Measurements from ENCODE around the gene ZNF512. TPM values are rescaled to one million over a fixed set of nuclear protein-coding genes. Genes with fewer than 3 reads are reported as not detected.

Gene ZNF512
- total RNA-seq, 1 experiment from 2014 or later, result 38.9 TPM

- peaks cover 9% of the 10 kb centered on the region for H3K27me3 Mint-ChIP-seq (ENCODE audit: insufficient read depth, unreplicated experiment)
- no peak for TF ChIP-seq CTCF (IDR thresholded peaks at IDR 0.05; ENCODE audit: insufficient read depth in 1 of 2, low read depth in 1 of 2, low read length in 1 of 2, severe bottlenecking in 1 of 2, unreplicated experiment in 1 of 2)
- no peak overlapping the region for H3K27ac Mint-ChIP-seq (ENCODE audit: unreplicated experiment)
- BruUV-seq (replicated peaks), result no TSS peak
- Histone ChIP-seq H3K9me3 (no peaks in the 10 kb centered on the region; the same call in 1 of the 2 replicates), H3K4me3 (ENCODE audit: low read depth, low read length) (no peak overlapping the region), H3K27me3 (replicated peaks; ENCODE audit: control insufficient read depth, insufficient read depth, low read length) (no peaks in the 10 kb centered on the region), H3K4me1 (no peaks in the 10 kb centered on the region), H3K36me3 (ENCODE audit: control insufficient read depth, insufficient read depth, low read length) (no peaks in the 10 kb centered on the region)
- H3K9me3 Mint-ChIP-seq (ENCODE audit: unreplicated experiment), result peaks cover 10% of the 10 kb centered on the region
- intact Hi-C loops (cut with micrococcal nuclease; ENCODE audit: unreplicated experiment), result no loop called here
- ChIA-PET CTCF (no interaction called here), POLR2A (no interaction called here)
- H3K4me1 Mint-ChIP-seq (ENCODE audit: low read depth, unreplicated experiment), result no peaks in the 10 kb centered on the region
- DNase-seq, result no peak
- H3K36me3 Mint-ChIP-seq (ENCODE audit: insufficient read depth, unreplicated experiment), result no peaks in the 10 kb centered on the region
- H3K4me3 Mint-ChIP-seq (ENCODE audit: unreplicated experiment), result no peak overlapping the region
These were observed 11.6 kb upstream of the ZNF512 start for GRCh38 chr2:27571197-27571596.

- no peak overlapping the region for H3K4me3 ChIP-seq (ENCODE audit: low read depth, low read length)
- POLR2A ChIA-PET, result no interaction called here
- H3K27ac Mint-ChIP-seq (ENCODE audit: unreplicated experiment), result no peak overlapping the region
These were observed 11.2 kb upstream of the ZNF512 start for GRCh38 chr2:27571681-27572080.

GRCh38 chr2:27572439-27572838 lies 10.4 kb upstream of the ZNF512 start:
- Mint-ChIP-seq H3K27ac (ENCODE audit: unreplicated experiment) (no peak overlapping the region), H3K9me3 (ENCODE audit: unreplicated experiment) (peaks cover 10% of the 10 kb centered on the region), H3K36me3 (ENCODE audit: insufficient read depth, unreplicated experiment) (no peaks in the 10 kb centered on the region), H3K4me3 (ENCODE audit: unreplicated experiment) (no peak overlapping the region), H3K27me3 (ENCODE audit: insufficient read depth, unreplicated experiment) (peaks cover 7% of the 10 kb centered on the region), H3K4me1 (ENCODE audit: low read depth, unreplicated experiment) (no peaks in the 10 kb centered on the region)
- Histone ChIP-seq H3K27me3 (replicated peaks; ENCODE audit: control insufficient read depth, insufficient read depth, low read length) (no peaks in the 10 kb centered on the region), H3K9me3 (no peaks in the 10 kb centered on the region; the same call in 1 of the 2 replicates), H3K4me1 (no peaks in the 10 kb centered on the region), H3K4me3 (ENCODE audit: low read depth, low read length) (no peak overlapping the region), H3K36me3 (ENCODE audit: control insufficient read depth, insufficient read depth, low read length) (no peaks in the 10 kb centered on the region)
- ChIA-PET POLR2A (no interaction called here), CTCF (no interaction called here)
- intact Hi-C loops (cut with micrococcal nuclease; ENCODE audit: unreplicated experiment), result no loop called here
- no peak for TF ChIP-seq CTCF (IDR thresholded peaks at IDR 0.05; ENCODE audit: insufficient read depth in 1 of 2, low read depth in 1 of 2, low read length in 1 of 2, severe bottlenecking in 1 of 2, unreplicated experiment in 1 of 2)
- BruUV-seq (replicated peaks), result no TSS peak
- no peak for DNase-seq

More at GRCh38 chr2:27571681-27572080, 11.2 kb upstream of the ZNF512 start:
- intact Hi-C loops (cut with micrococcal nuclease; ENCODE audit: unreplicated experiment), result no loop called here
- no peaks in the 10 kb centered on the region for H3K4me1 ChIP-seq
- H3K27me3 ChIP-seq (replicated peaks; ENCODE audit: control insufficient read depth, insufficient read depth, low read length), result no peaks in the 10 kb centered on the region
- no peaks in the 10 kb centered on the region for H3K4me1 Mint-ChIP-seq (ENCODE audit: low read depth, unreplicated experiment)
- no peak overlapping the region for H3K4me3 Mint-ChIP-seq (ENCODE audit: unreplicated experiment)
- H3K36me3 Mint-ChIP-seq (ENCODE audit: insufficient read depth, unreplicated experiment), result no peaks in the 10 kb centered on the region
- no peak for DNase-seq
- BruUV-seq (replicated peaks), result no TSS peak
- no peak for TF ChIP-seq CTCF (IDR thresholded peaks at IDR 0.05; ENCODE audit: insufficient read depth in 1 of 2, low read depth in 1 of 2, low read length in 1 of 2, severe bottlenecking in 1 of 2, unreplicated experiment in 1 of 2)
- peaks cover 10% of the 10 kb centered on the region for H3K9me3 Mint-ChIP-seq (ENCODE audit: unreplicated experiment)
- H3K27me3 Mint-ChIP-seq (ENCODE audit: insufficient read depth, unreplicated experiment), result peaks cover 7% of the 10 kb centered on the region
- H3K9me3 ChIP-seq, result no peaks in the 10 kb centered on the region; the same call in 1 of the 2 replicates
- CTCF ChIA-PET, result no interaction called here
- H3K36me3 ChIP-seq (ENCODE audit: control insufficient read depth, insufficient read depth, low read length), result no peaks in the 10 kb centered on the region

Data from Caco-2 (cell line).